Measurements from ENCODE around the gene BPIFA2. TPM values are rescaled to one million over a fixed set of nuclear protein-coding genes. Genes with fewer than 3 reads are reported as not detected.

Gene BPIFA2
- total RNA-seq, 1 donor from 2014 or later = not detected

DNA sequence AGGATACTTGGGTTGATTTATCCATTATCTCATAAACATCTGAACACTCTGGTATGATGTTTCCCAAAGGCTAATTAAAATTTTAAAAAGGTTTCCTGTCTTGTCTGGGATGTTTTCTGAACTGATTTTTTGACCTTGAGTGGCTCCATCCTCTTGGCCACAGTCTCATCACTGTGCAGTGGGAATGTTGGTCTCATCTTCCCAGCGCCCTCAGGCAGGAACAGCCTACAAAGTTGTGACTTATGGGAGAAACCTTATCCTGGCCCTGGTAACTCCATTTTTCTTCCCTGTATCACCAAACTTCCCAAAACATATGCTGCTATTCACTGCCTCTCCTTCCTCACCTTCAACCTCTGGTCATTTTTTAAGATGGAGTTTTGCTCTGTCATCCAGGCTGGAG is 42.4 kb downstream of the BPIFA2 start:
- Mint-ChIP-seq H3K4me1 (no peaks in the 10 kb centered on the region), H3K27ac (no peak overlapping the region), H3K9me3 (no peaks in the 10 kb centered on the region), H3K27me3 (peaks cover 41% of the 10 kb centered on the region), H3K36me3 (ENCODE audit: low read depth) (no peaks in the 10 kb centered on the region), H3K4me3 (no peak overlapping the region)
- intact Hi-C loops (cut with micrococcal nuclease) = no loop called here
- DNase-seq (no peak), ATAC-seq (ENCODE audit: low read depth) (no peak)
- TF ChIP-seq, protein P1, sequence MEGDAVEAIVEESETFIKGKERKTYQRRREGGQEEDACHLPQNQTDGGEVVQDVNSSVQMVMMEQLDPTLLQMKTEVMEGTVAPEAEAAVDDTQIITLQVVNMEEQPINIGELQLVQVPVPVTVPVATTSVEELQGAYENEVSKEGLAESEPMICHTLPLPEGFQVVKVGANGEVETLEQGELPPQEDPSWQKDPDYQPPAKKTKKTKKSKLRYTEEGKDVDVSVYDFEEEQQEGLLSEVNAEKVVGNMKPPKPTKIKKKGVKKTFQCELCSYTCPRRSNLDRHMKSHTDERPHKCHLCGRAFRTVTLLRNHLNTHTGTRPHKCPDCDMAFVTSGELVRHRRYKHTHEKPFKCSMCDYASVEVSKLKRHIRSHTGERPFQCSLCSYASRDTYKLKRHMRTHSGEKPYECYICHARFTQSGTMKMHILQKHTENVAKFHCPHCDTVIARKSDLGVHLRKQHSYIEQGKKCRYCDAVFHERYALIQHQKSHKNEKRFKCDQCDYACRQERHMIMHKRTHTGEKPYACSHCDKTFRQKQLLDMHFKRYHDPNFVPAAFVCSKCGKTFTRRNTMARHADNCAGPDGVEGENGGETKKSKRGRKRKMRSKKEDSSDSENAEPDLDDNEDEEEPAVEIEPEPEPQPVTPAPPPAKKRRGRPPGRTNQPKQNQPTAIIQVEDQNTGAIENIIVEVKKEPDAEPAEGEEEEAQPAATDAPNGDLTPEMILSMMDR (IDR thresholded peaks at IDR 0.05) = no peak
- ChIA-PET CTCF (no interaction called here), POLR2A (no interaction called here)

DNA sequence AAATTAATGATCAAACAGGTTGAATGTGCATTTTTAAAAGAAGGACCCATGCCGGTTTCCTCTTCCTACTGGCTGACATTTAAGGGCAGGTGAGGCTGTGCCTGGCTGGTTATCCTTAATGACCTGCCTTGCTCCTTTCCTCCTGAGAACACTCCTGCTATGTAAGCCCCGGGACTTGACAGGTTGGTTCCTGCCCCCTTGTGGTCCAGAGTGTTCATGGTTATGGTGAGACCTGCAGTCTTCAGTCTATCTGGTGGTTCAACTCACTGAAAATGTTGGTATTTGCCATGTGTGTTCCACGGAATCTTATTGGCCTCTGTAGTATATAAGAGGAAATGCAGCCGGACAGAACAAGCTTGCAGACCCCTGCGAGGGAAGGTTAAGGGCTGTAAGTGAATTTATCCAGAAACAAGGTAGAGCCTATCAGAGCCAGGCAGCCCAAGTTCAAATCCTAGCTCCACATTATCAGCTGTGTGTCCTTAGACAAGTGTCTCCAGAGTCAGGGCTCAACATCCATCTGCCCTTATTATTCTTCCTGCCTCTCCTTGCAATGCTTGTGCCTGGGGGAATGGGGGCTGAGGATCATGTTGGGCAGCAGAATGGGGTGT is 44.0 kb downstream of the BPIFA2 start:
- Mint-ChIP-seq H3K27me3 (peaks cover 51% of the 10 kb centered on the region), H3K9me3 (no peaks in the 10 kb centered on the region), H3K36me3 (ENCODE audit: low read depth) (no peaks in the 10 kb centered on the region), H3K4me3 (no peak overlapping the region), H3K4me1 (no peaks in the 10 kb centered on the region), H3K27ac (no peak overlapping the region)
- ChIA-PET CTCF (interaction anchor here (1.0 kb wide), 1 partner anchor 310 kb away, joined by 6 read pairs; no protein-coding TSS in a partner anchor), POLR2A (no interaction called here)
- no peak for DNase-seq
- ATAC-seq (ENCODE audit: low read depth) = no peak
- TF ChIP-seq, protein P1 (IDR thresholded peaks at IDR 0.05) = no peak
- intact Hi-C loops (cut with micrococcal nuclease) = loop anchor here (1.0 kb wide), 1 partner anchor 310 kb away; no protein-coding TSS in a partner anchor

DNA sequence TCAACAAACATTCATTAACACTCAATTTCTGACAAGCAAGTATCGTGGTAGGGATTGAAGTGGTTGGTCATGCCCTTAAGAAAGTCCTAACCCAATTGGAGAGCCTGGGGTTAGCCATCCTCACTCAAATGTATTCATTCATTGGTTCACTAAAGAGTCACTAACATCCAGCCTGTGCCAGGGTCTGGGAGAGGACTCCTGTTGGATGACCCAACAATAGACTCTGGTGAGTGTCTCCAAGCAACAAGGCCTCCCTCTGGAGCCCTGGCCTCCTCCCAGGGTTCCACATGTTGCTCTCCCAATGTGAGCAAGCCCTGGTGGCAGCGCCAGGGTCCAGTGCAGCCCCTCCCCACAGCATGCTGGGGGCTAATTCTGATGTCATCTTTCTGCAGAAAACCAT is 49.1 kb downstream of the BPIFA2 start, which contains the start of gene BPIFA3:
BPIFA3 (plus strand) TSS at position 301 of the 400 bp plus-strand sequence. CDS start 185 bp downstream, outside the sequence.
- Mint-ChIP-seq H3K27ac (no peak within 1 kb of the TSS), H3K27me3 (peaks cover 32% of the 10 kb centered on the region), H3K9me3 (no peaks in the 10 kb centered on the region), H3K36me3 (ENCODE audit: low read depth) (no peaks in the 10 kb centered on the region), H3K4me3 (no peak within 1 kb of the TSS), H3K4me1 (no peaks in the 10 kb centered on the region)
- intact Hi-C loops (cut with micrococcal nuclease) = no loop called here
- POLR2A ChIA-PET = no interaction called here
- CTCF ChIA-PET = no interaction called here
- DNase-seq (no peak), ATAC-seq (ENCODE audit: low read depth) (no peak)
- TF ChIP-seq, protein P1 (IDR thresholded peaks at IDR 0.05) = no peak

DNA sequence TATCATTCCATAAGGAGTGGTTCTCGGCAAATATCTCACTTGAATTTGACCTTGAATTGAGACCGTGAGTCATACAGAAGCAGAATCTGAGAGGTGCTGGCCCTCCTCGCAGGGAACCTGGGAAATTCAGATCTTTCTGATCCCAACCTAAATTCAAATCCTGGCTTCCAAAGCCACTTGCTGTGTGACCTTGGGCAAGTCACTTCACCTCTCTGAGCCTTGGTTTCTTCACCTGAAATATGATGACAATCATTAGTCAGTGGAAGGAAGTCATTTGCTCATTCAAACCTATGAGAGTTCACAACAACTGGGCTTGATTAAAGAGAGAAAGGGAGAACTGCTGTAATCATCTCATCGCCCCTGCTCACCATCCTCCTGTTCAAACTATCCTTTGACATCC is 56.4 kb downstream of the BPIFA2 start:
- CTCF ChIA-PET = no interaction called here
- Mint-ChIP-seq H3K9me3 (no peaks in the 10 kb centered on the region), H3K4me3 (no peak overlapping the region), H3K4me1 (no peaks in the 10 kb centered on the region), H3K27ac (no peak overlapping the region), H3K36me3 (ENCODE audit: low read depth) (no peaks in the 10 kb centered on the region), H3K27me3 (peaks cover 33% of the 10 kb centered on the region)
- POLR2A ChIA-PET = no interaction called here
- TF ChIP-seq, protein P1 (IDR thresholded peaks at IDR 0.05) = no peak
- DNase-seq = no peak
- ATAC-seq (ENCODE audit: low read depth) = no peak
- intact Hi-C loops (cut with micrococcal nuclease) = no loop called here

DNA sequence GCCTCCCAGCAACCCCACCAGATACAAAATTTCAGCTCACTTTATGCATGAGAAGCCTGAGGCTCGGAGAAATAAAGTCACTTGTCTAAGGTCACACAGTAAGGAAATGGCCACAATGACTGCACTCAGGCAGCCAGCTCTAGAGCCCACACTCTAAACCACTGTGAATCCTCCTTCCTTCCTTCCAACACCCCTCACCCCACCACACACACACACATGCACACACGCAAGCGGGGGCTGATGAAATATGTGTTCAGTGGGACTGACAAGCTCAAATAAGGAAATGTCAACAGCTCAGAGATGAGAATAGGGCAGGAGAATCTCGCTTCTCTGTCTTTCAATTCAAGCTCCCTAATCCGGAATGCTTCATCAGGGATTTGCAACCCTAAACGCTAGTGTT is 61.9 kb downstream of the BPIFA2 start:
- ChIA-PET CTCF (no interaction called here), POLR2A (no interaction called here)
- DNase-seq = no peak
- H3K36me3 Mint-ChIP-seq (ENCODE audit: low read depth) = no peaks in the 10 kb centered on the region
- intact Hi-C loops (cut with micrococcal nuclease) = no loop called here
- no peak for ATAC-seq (ENCODE audit: low read depth)
- H3K27me3 Mint-ChIP-seq = peaks cover 36% of the 10 kb centered on the region
- TF ChIP-seq, protein P1 (IDR thresholded peaks at IDR 0.05) = no peak
- H3K4me3 Mint-ChIP-seq = no peak overlapping the region
- no peak overlapping the region for H3K27ac Mint-ChIP-seq
- no peaks in the 10 kb centered on the region for H3K4me1 Mint-ChIP-seq
- H3K9me3 Mint-ChIP-seq = no peaks in the 10 kb centered on the region

Other genes starting within 250 kb of the BPIFA2 start
- gene SUN5, start 163.7 kb upstream of the BPIFA2 start, total RNA-seq = not detected in 2 replicates
- not detected in 2 replicates for gene BPIFB2, start 160.5 kb upstream of the BPIFA2 start, total RNA-seq
- not detected in 2 replicates for gene BPIFB6, start 136.5 kb upstream of the BPIFA2 start, total RNA-seq
- not detected in 2 replicates for gene BPIFB3, start 114.3 kb upstream of the BPIFA2 start, total RNA-seq
- not detected in 2 replicates for gene BPIFB4, start 88.5 kb upstream of the BPIFA2 start, total RNA-seq
- gene BPIFA3, start 49.2 kb downstream of the BPIFA2 start, total RNA-seq = not detected in 2 replicates
- gene BPIFA1, start 67.8 kb downstream of the BPIFA2 start, total RNA-seq = not detected in 2 replicates
- gene BPIFB1, start 115.1 kb downstream of the BPIFA2 start, total RNA-seq = not detected in 2 replicates
- 44.2 and 50.5 TPM in 2 replicates for gene CDK5RAP1, start 233.4 kb downstream of the BPIFA2 start, total RNA-seq